ENCODE data around the gene C11orf68. TPM values are rescaled to one million over a fixed set of nuclear protein-coding genes. Genes with fewer than 3 reads are reported as not detected.

The C11orf68 gene
- total and polyA plus RNA-seq, 4 donors, result 17.9 to 38.8 (median 28.8) TPM

GRCh38 chr11:65900899-65901180 is 18.0 kb downstream of the C11orf68 start:
- H3K9ac ChIP-seq (ENCODE audit: insufficient read depth in 1 of 2, low read length in 2 of 2), result no peak overlapping the region
- 74 to 85% methylated on average over 11 of the region's 11 CpGs for WGBS, 2 donors
- H3K4me3 ChIP-seq, result no peak overlapping the region

GRCh38 chr11:65900125-65900898 is 18.6 kb downstream of the C11orf68 start, which contains the start of gene FOSL1:
Gene FOSL1, minus strand, starts transcription at chr11:65900388. Its CDS starts 49 bp downstream, at chr11:65900339.
- TF ChIP-seq CTCF (IDR thresholded peaks at IDR 0.05; ENCODE audit: control extremely low read depth, extremely low read depth), result no peak
- Histone ChIP-seq H3K9ac (ENCODE audit: insufficient read depth in 1 of 2, low read length in 2 of 2) (no peak within 1 kb of the TSS), H3K9me3 (ENCODE audit: control insufficient read depth in 4 of 4, insufficient read depth in 3 of 4, low read length in 3 of 4) (no peaks in the 10 kb centered on the region), H3K36me3 (ENCODE audit: control insufficient read depth in 4 of 4, insufficient read depth in 4 of 4, low read length in 4 of 4) (no peaks in the 10 kb centered on the region), H3K4me1 (ENCODE audit: control insufficient read depth in 5 of 5, insufficient read depth in 5 of 5, low read length in 5 of 5) (peaks cover 0 to 4% (median 0%) of the 10 kb centered on the region in 5 donors), H3K27me3 (ENCODE audit: control insufficient read depth in 3 of 3, insufficient read depth in 3 of 3, low read length in 2 of 3) (peaks cover 0 to 56% (median 37%) of the 10 kb centered on the region in 3 donors), H3K4me3 (peak within 1 kb of the TSS; percentile 59), H3K27ac (ENCODE audit: low read depth in 1 of 2, low read length in 1 of 2) (peak within 1 kb of the TSS; percentile 86 to 93)
- DNase-seq (peak; percentile 65 to 81 (median 65)), ATAC-seq (ENCODE audit: insufficient read depth, low FRiP score) (peak; percentile 89)
- 2 to 3% methylated on average over 61 to 80 of the region's 80 CpGs for WGBS, 2 donors

More at GRCh38 chr11:65900899-65901180, 18.0 kb downstream of the C11orf68 start:
- DNase-seq, result no peak
- no peaks in the 10 kb centered on the region for H3K9me3 ChIP-seq (ENCODE audit: control insufficient read depth in 4 of 4, insufficient read depth in 3 of 4, low read length in 3 of 4)
- peak overlapping the region in 1 of 2 donors; percentile 93 for H3K27ac ChIP-seq (ENCODE audit: low read depth in 1 of 2, low read length in 1 of 2)
- TF ChIP-seq CTCF (IDR thresholded peaks at IDR 0.05; ENCODE audit: control extremely low read depth, extremely low read depth), result no peak
- peaks cover 0 to 56% (median 37%) of the 10 kb centered on the region in 3 donors for H3K27me3 ChIP-seq (ENCODE audit: control insufficient read depth in 3 of 3, insufficient read depth in 3 of 3, low read length in 2 of 3)
- ATAC-seq (ENCODE audit: insufficient read depth, low FRiP score), result no peak
- H3K4me1 ChIP-seq (ENCODE audit: control insufficient read depth in 5 of 5, insufficient read depth in 5 of 5, low read length in 5 of 5), result peaks cover 0 to 4% (median 0%) of the 10 kb centered on the region in 5 donors
- no peaks in the 10 kb centered on the region for H3K36me3 ChIP-seq (ENCODE audit: control insufficient read depth in 4 of 4, insufficient read depth in 4 of 4, low read length in 4 of 4)

GRCh38 chr11:65899356-65900124 is 19.3 kb downstream of the C11orf68 start:
- no peaks in the 10 kb centered on the region for H3K36me3 ChIP-seq (ENCODE audit: control insufficient read depth in 4 of 4, insufficient read depth in 4 of 4, low read length in 4 of 4)
- H3K4me1 ChIP-seq (ENCODE audit: control insufficient read depth in 5 of 5, insufficient read depth in 5 of 5, low read length in 5 of 5), result peaks cover 0 to 4% (median 0%) of the 10 kb centered on the region in 5 donors
- H3K9me3 ChIP-seq (ENCODE audit: control insufficient read depth in 4 of 4, insufficient read depth in 3 of 4, low read length in 3 of 4), result no peaks in the 10 kb centered on the region
- WGBS, 2 donors, result 2 to 3% methylated on average over 57 to 78 of the region's 78 CpGs
- DNase-seq (no peak), ATAC-seq (ENCODE audit: insufficient read depth, low FRiP score) (peak; percentile 58)
- H3K27ac ChIP-seq (ENCODE audit: low read depth in 1 of 2, low read length in 1 of 2), result peak overlapping the region; percentile 86 to 93
- H3K9ac ChIP-seq (ENCODE audit: insufficient read depth in 1 of 2, low read length in 2 of 2), result no peak overlapping the region
- H3K4me3 ChIP-seq, result peak overlapping the region; percentile 59
- H3K27me3 ChIP-seq (ENCODE audit: control insufficient read depth in 3 of 3, insufficient read depth in 3 of 3, low read length in 2 of 3), result peaks cover 0 to 56% (median 37%) of the 10 kb centered on the region in 3 donors
- no peak for TF ChIP-seq CTCF (IDR thresholded peaks at IDR 0.05; ENCODE audit: control extremely low read depth, extremely low read depth)
